Kidney epithelial cell (primary cell): ENCODE measurements around the gene PLAU. TPM values are rescaled to one million over a fixed set of nuclear protein-coding genes. Genes with fewer than 3 reads are reported as not detected.
A peak's percentile ranks its signal among the peaks of the same experiment; 100 is the strongest.

ENCODE experiments used
- DNase-seq: peaks from one replicate; pipeline ENCODE4 v3.0.0-alpha.2; 2010; ENCODE audit warnings: low read depth
- H3K27me3 ChIP-seq: 2 replicates; pipeline ENCODE4 v1.6.0; 2011; ENCODE audit warnings: low read length; ENCODE audit not compliant: control insufficient read depth, insufficient read depth
- H3K36me3 ChIP-seq: 2 replicates; pipeline ENCODE4 v1.5.1; 2011; ENCODE audit warnings: low read length; ENCODE audit not compliant: control insufficient read depth, insufficient read depth
- H3K4me3 ChIP-seq: 2 replicates; pipeline ENCODE4 v1.5.1; 2011; ENCODE audit warnings: low read depth, mild to moderate bottlenecking, control low read depth, low read length
- total RNA-seq: library from RNA; depleted of rRNA; stranded (reverse); fragments of >200 nt; gene quantifications from 2 replicates; pipeline ENCODE4 v1.2.3, GENCODE V29; 2015
- TF ChIP-seq, protein P1 (sequence below): IDR thresholded peaks from 2 replicates; pipeline ENCODE4 v1.5.1; 2011; ENCODE audit warnings: mild to moderate bottlenecking, moderate library complexity, low read length, control low read depth, inconsistent platforms; ENCODE audit not compliant: insufficient read depth, poor library complexity, severe bottlenecking

PLAU gene
- total RNA-seq, 1 donor from 2014 or later: 709 TPM

DNA sequence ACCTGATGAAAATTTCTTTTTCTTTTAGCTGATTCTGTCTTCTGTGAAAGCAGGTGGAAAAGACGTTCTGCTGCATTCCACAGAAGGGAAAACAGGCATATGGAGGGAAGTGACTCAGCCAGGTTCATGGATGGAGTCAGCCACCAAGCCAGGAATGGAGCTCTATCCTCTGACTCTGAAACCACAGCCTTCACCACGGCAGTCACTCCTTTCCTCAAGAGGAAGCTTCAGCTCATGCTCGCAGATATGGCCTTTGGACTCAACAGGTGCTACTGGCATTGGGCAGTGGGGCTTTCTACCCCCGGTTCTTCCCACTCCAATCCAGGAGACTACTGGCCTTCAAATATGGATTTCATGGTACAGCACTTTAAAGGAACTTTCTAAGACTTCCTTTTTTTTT is 11.5 kb upstream of the PLAU start:
- Histone ChIP-seq H3K36me3 (no peaks in the 10 kb centered on the region), H3K4me3 (no peak overlapping the region), H3K27me3 (no peaks in the 10 kb centered on the region)
- TF ChIP-seq, protein P1, sequence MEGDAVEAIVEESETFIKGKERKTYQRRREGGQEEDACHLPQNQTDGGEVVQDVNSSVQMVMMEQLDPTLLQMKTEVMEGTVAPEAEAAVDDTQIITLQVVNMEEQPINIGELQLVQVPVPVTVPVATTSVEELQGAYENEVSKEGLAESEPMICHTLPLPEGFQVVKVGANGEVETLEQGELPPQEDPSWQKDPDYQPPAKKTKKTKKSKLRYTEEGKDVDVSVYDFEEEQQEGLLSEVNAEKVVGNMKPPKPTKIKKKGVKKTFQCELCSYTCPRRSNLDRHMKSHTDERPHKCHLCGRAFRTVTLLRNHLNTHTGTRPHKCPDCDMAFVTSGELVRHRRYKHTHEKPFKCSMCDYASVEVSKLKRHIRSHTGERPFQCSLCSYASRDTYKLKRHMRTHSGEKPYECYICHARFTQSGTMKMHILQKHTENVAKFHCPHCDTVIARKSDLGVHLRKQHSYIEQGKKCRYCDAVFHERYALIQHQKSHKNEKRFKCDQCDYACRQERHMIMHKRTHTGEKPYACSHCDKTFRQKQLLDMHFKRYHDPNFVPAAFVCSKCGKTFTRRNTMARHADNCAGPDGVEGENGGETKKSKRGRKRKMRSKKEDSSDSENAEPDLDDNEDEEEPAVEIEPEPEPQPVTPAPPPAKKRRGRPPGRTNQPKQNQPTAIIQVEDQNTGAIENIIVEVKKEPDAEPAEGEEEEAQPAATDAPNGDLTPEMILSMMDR: no peak
- peak; percentile 92 for DNase-seq

DNA sequence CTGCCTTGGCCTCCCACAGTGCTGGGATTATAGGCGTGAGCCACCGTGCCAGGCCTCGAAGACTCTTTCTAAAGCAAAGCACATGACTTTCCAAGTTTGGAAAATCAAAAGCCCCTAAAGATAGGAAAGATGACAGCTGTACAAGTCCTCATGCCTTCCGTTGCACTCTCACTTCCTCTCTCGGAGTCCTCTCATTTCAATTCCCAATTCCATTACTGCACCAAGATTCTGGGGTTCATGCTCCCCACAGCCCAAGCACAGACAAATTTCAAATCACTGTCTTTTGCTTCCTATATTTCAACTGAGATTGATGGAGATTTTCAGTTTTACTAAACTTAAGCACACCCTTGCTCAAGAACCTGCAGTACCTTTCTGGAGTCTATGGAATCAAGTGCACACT is 10.9 kb upstream of the PLAU start:
- Histone ChIP-seq H3K4me3 (no peak overlapping the region), H3K27me3 (no peaks in the 10 kb centered on the region), H3K36me3 (no peaks in the 10 kb centered on the region)
- no peak for DNase-seq
- TF ChIP-seq, protein P1: no peak

DNA sequence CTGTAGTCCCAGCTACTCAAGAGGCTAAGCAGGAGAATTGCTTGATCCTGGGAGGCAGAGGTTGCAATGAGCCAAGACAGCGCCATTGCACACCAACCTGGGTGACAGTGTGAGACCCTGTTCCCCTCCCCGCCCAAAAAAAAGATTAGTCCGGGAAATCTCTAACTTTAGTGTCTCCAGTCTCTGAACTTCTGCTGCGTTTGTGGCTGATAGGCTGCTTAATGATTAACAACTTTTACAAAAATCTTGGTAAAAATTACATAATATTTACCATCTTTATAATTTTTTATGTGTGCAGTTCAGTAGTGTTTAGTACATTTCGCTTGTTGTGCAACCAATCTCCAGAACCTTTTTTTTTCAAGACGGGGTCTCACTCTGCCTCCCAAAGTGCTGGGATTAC is 9.7 kb upstream of the PLAU start:
- Histone ChIP-seq H3K4me3 (no peak overlapping the region), H3K36me3 (no peaks in the 10 kb centered on the region), H3K27me3 (no peaks in the 10 kb centered on the region)
- no peak for DNase-seq
- TF ChIP-seq, protein P1: no peak

DNA sequence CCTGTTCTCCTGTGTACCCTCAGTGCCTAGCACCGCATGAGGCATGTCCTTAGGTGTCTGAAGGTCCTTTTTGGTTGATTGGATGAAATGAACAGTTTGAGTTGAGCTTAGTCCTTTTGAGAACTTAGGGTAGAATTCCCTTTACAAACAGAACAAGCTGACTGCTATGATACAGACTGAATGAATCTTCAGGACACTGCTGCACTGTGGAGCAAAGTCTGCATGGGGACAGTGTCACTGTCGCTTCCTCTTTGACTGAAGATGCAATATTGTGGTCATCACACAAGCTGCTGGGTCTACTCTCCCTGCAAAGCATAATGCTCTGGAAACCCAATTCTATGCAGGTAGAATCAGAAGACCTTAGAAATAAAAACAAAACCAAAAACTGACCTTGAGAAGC is 8.6 kb upstream of the PLAU start:
- TF ChIP-seq, protein P1: no peak
- DNase-seq: no peak
- no peaks in the 10 kb centered on the region for H3K27me3 ChIP-seq
- no peak overlapping the region for H3K4me3 ChIP-seq
- H3K36me3 ChIP-seq: no peaks in the 10 kb centered on the region

DNA sequence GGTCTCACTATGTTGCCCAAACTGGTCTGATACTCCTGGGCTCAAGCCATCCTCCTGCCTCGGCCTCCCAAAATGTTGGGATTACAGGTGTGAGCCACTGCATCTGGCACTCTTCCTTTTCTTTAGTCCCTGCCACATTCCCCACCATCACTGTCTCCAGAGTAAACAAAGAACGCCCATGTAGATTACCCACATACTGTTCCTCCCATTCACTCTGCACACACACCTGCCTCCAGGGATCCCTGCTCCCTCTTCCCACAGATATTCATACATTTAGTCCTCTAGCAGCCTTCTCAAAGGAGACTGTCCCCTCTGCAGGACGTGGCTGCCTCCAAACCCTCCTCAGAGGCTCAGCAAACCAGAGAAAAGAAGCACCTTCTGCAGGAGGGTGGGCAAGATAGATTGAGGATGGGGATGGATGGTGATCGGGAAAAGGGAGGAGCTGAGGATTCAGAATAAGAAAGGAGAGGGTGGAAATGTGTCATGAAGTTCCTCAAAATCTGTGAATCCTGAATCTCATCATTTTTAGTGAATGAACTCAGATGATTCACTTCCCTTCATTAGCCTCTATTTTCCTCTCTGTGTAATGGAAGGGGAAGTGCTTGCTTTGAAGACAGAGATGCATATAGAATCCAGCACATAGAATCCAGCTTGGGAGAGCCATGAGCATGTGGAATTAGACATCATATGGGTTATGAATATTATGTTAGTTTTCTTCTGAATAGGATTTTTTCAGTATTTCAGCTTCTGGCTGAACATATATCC is 5.5 kb upstream of the PLAU start:
- TF ChIP-seq, protein P1: no peak
- no peak overlapping the region for H3K4me3 ChIP-seq
- no peaks in the 10 kb centered on the region for H3K27me3 ChIP-seq
- no peaks in the 10 kb centered on the region for H3K36me3 ChIP-seq
- no peak for DNase-seq
